Fibroblast of skin of left quadriceps (primary cell): ENCODE data around the gene ARPC3.
"Not testable (repeated sequence)": the region's sequence is repeated elsewhere in the genome, so short reads cannot be mapped to it uniquely, and the experiment has no call there.

ENCODE experiments used
- DNase-seq, 2 experiments: peaks; one replicate each; pipeline ENCODE4 v3.0.0-alpha.2; 2013; ENCODE audit warnings: low read depth in 2 of 2

The ARPC3 gene

GRCh38 chr12:110417113-110417512 is 33.0 kb downstream of the ARPC3 start:
- DNase-seq: not testable (repeated sequence)

GRCh38 chr12:110410086-110410485 is 40.1 kb downstream of the ARPC3 start:
- DNase-seq: not testable (repeated sequence)

GRCh38 chr12:110405126-110405662 is 44.9 kb downstream of the ARPC3 start:
- not testable (repeated sequence) for DNase-seq

- DNase-seq: peak; percentile 43 to 46
Measured at GRCh38 chr12:110403976-110404682, 46.0 kb downstream of the ARPC3 start.

GRCh38 chr12:110403146-110403975 is 46.8 kb downstream of the ARPC3 start, which contains the start of gene ANAPC7:
Gene ANAPC7, minus strand, starts transcription at chr12:110403708. Its CDS starts 81 bp downstream, at chr12:110403627.
- peak; percentile 87 for DNase-seq
